GM12874 (cell line): Measurements from ENCODE around the gene ADGRA3.

ENCODE experiments used
- CTCF ChIP-seq: IDR thresholded peaks from 2 replicates; pipeline ENCODE4 v1.5.1; 2011; ENCODE audit warnings: low read depth, mild to moderate bottlenecking, control low read depth, low read length, moderate library complexity; ENCODE audit not compliant: insufficient read depth

ADGRA3 gene

GRCh38 chr4:22508376-22508775 is 7.5 kb downstream of the ADGRA3 start:
- no peak for TF ChIP-seq CTCF

- no peak for TF ChIP-seq CTCF
These were observed 10.9 kb downstream of the ADGRA3 start for GRCh38 chr4:22504922-22505321.

- TF ChIP-seq CTCF: no peak
These were observed 11.4 kb downstream of the ADGRA3 start for GRCh38 chr4:22504447-22504846.

- TF ChIP-seq CTCF: no peak
These were observed 12.7 kb downstream of the ADGRA3 start for GRCh38 chr4:22502895-22503814.

- TF ChIP-seq CTCF: no peak
These were observed 14.2 kb downstream of the ADGRA3 start for GRCh38 chr4:22501715-22502095.

- TF ChIP-seq CTCF: no peak
These were observed 14.8 kb downstream of the ADGRA3 start for GRCh38 chr4:22500831-22501714.

- no peak for TF ChIP-seq CTCF
These were observed 15.7 kb downstream of the ADGRA3 start for GRCh38 chr4:22500128-22500611.
